Left lung (tissue), 10 donors: ENCODE data around the gene MROH2A. TPM values are rescaled to one million over a fixed set of nuclear protein-coding genes. Genes with fewer than 3 reads are reported as not detected.

Experiments used
- ATAC-seq: fragments of 200-7000 bp; cut with Tn5 transposase; one replicate; pipeline ENCODE4 v1.9.1; 2020; ENCODE audit warnings: moderate library complexity
- DNase-seq, 4 donors: peaks; one replicate each; pipeline ENCODE4 v3.0.0-alpha.2; 2013 to 2020
- H3K27ac ChIP-seq, 2 donors: fragments of 200-600 bp; sonication (generic) in 1 of 2; one replicate each; pipeline versions ENCODE4 v1.5.0 to v1.8.0; 2020 to 2021
- H3K27me3 ChIP-seq, 2 donors: fragments of 200-600 bp; sonication (generic) in 1 of 2; one replicate each; pipeline versions ENCODE4 v1.5.0 to v1.8.0; 2020 to 2021
- H3K36me3 ChIP-seq, 2 donors: fragments of 200-600 bp; sonication (generic) in 1 of 2; one replicate each; pipeline versions ENCODE4 v1.5.0 to v1.8.0; 2020 to 2021
- H3K4me1 ChIP-seq, 2 donors: fragments of 200-600 bp; one replicate each; pipeline ENCODE4 v1.8.0; 2021
- H3K4me3 ChIP-seq, 2 donors: fragments of 200-600 bp; sonication (generic) in 1 of 2; one replicate each; pipeline versions ENCODE4 v1.5.0 to v1.8.0; 2020 to 2021; ENCODE audit warnings: mild to moderate bottlenecking in 1 of 2
- H3K9me3 ChIP-seq, 2 donors: fragments of 200-600 bp; sonication (generic) in 1 of 2; one replicate each; pipeline versions ENCODE4 v1.5.0 to v1.8.0; 2020 to 2021
- intact Hi-C, 2 donors: fragments of 100-400 bp; cut with DNase I; formaldehyde crosslinking; loops; one replicate each; pipeline versions ENCODE4 v1.11.2 to v1.14.2; 2022
- polyA plus RNA-seq, 6 donors: library from polyadenylated mRNA; unstranded; fragments of 120-200 nt; gene quantifications; one replicate each; pipeline ENCODE4 v1.2.1, GENCODE V29; 2013; ENCODE audit not compliant: insufficient read length in 6 of 6
- total RNA-seq, 2 donors: library from RNA; stranded (reverse); fragmentation: NEBNext Ultra II Directional; extraction: Animal tissue kit (Norgen Biotek cat#: 25700); gene quantifications; one replicate each; pipeline ENCODE4 v1.2.1, GENCODE V29; 2021
- TF ChIP-seq, protein P1 (sequence below), 2 donors: fragments of 200-600 bp; sonication (generic) in 1 of 2; IDR thresholded peaks; one replicate each; pipeline versions ENCODE4 v1.5.0 to v1.8.0; 2021; ENCODE audit warnings: antibody characterized with exemption in 2 of 2
- donor health status: DM: no; HTN: yes; CAD: no.
- donor health status: DM: no; HTN: no; CAD: no.

MROH2A gene
- total and polyA plus RNA-seq, 8 donors: 0.27 to 0.77 (median 0.61) TPM; not detected in 1

DNA sequence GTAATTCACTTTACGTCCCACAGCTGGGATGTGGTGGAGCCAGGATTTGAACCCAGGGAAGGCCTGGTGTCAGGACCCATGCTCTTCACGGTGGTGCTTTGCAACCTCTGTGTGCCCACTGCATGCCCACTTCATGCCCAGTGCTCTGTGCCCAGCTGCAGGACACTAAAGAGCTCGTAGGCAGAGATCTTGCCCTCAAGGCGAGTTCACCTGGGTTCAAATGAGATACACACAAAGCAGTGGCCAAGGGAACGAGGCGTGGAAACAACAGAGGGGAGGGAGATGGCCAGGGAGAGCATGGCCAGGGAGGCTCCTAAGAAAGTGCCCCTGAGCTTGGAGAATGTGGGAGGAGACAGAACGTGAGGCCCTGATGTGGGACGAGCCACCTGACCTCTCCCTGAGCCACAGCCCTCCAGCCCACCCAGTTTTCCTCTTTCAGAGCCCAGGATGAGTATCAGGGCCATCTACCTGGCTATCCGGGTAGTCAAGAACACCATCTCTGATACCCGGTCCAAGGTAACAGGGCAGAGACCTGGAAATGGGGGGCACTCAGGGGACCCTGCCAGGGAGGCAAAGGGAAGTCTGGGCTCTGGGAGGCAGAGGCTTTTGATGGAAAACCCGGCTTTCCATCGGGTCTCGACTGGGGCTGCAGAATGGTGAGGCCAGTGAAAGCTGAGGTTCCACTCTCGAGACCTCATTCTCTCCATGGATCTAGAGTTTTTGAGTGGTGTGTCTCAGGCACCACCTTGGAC is 20.4 kb downstream of the MROH2A start:
- no peaks in the 10 kb centered on the region for H3K9me3 ChIP-seq
- H3K36me3 ChIP-seq: no peaks in the 10 kb centered on the region
- ATAC-seq (no peak), DNase-seq (no peak)
- peaks cover 0 to 6% of the 10 kb centered on the region in 2 donors for H3K27me3 ChIP-seq
- TF ChIP-seq, protein P1, sequence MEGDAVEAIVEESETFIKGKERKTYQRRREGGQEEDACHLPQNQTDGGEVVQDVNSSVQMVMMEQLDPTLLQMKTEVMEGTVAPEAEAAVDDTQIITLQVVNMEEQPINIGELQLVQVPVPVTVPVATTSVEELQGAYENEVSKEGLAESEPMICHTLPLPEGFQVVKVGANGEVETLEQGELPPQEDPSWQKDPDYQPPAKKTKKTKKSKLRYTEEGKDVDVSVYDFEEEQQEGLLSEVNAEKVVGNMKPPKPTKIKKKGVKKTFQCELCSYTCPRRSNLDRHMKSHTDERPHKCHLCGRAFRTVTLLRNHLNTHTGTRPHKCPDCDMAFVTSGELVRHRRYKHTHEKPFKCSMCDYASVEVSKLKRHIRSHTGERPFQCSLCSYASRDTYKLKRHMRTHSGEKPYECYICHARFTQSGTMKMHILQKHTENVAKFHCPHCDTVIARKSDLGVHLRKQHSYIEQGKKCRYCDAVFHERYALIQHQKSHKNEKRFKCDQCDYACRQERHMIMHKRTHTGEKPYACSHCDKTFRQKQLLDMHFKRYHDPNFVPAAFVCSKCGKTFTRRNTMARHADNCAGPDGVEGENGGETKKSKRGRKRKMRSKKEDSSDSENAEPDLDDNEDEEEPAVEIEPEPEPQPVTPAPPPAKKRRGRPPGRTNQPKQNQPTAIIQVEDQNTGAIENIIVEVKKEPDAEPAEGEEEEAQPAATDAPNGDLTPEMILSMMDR (IDR thresholded peaks at IDR 0.05): no peak
- intact Hi-C loops: no loop called here
- H3K27ac ChIP-seq: no peak overlapping the region
- no peak overlapping the region for H3K4me3 ChIP-seq
- no peaks in the 10 kb centered on the region for H3K4me1 ChIP-seq

DNA sequence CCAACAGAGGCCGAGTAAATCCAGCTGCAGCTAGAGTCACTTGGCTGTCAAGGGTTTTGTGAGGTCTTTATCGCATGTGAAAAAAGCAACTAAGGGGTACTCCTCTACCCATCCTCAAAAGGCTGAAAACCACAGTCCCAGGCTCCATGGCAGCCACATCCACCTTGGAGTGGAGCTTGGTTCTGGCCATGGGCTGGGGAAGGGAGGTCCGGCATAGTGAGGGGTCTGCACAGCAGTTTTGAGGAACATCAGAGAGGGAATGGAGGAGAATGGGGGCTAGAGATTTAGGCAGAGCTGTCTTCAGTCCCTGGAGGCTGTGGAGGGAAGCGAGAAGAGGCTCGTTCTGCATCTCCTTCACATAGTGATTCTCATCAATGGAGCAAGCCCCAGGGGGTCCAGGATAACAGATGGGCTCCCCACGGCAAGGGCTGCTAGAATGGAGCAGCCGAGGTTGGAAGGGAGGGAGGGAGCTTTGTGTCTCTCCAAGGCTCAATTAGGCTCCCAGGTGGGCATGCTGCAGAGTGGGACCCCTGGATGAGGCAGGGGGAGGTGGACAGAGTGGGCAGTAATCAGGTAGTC is 21.0 kb downstream of the MROH2A start:
- TF ChIP-seq, protein P1 (IDR thresholded peaks at IDR 0.05): no peak
- intact Hi-C loops: no loop called here
- DNase-seq (peak in 1 of 4 donors; percentile 17), ATAC-seq (no peak)
- no peaks in the 10 kb centered on the region for H3K9me3 ChIP-seq
- no peak overlapping the region for H3K4me3 ChIP-seq
- H3K4me1 ChIP-seq: no peaks in the 10 kb centered on the region
- no peak overlapping the region for H3K27ac ChIP-seq
- no peaks in the 10 kb centered on the region for H3K27me3 ChIP-seq
- H3K36me3 ChIP-seq: no peaks in the 10 kb centered on the region

DNA sequence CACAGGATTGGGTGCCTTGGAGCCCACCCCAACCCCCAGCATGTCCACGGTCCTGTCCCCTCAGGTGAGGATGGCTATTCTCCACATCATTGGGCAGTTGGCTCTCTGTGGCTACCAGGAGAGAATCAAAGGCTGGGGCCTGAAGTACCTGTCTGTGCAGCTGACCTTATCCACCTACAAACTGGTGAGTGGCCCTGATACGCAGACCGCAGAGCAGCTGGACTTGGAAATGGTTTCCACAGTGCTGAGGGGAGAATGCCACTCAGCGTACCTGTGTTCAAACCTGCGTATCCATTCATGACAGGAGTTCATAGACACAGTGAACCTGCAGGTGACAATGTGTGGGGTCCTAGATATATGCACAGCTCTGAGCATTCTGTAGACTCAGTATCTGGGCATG is 21.6 kb downstream of the MROH2A start:
- Histone ChIP-seq H3K4me3 (no peak overlapping the region), H3K27me3 (no peaks in the 10 kb centered on the region), H3K4me1 (no peaks in the 10 kb centered on the region), H3K27ac (no peak overlapping the region), H3K36me3 (no peaks in the 10 kb centered on the region), H3K9me3 (no peaks in the 10 kb centered on the region)
- TF ChIP-seq, protein P1 (IDR thresholded peaks at IDR 0.05): no peak
- no peak for DNase-seq
- no peak for ATAC-seq
- intact Hi-C loops: no loop called here

DNA sequence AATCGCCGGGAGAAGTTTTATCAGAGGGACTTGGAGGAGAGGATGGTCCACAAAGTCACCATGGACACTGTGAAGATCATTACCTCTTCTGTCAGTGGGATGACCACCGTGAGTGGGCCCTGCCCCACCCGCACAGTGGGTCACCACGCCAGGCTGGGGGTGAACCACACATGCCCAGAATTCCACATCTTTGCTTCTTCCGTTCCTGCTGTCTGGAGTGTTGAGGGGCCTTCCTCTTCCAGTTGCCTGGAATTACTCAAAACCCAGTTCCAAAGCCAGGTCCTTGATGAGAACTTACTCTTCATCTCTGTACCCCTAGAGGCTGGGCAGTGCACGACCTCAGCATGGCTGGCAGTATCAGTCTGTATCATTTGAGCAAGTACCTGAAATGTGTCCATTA is 22.1 kb downstream of the MROH2A start:
- Histone ChIP-seq H3K27ac (no peak overlapping the region), H3K4me1 (no peaks in the 10 kb centered on the region), H3K27me3 (no peaks in the 10 kb centered on the region), H3K36me3 (no peaks in the 10 kb centered on the region), H3K9me3 (no peaks in the 10 kb centered on the region), H3K4me3 (no peak overlapping the region)
- intact Hi-C loops: no loop called here
- DNase-seq (peak in 1 of 4 donors; percentile 29), ATAC-seq (no peak)
- TF ChIP-seq, protein P1 (IDR thresholded peaks at IDR 0.05): no peak

DNA sequence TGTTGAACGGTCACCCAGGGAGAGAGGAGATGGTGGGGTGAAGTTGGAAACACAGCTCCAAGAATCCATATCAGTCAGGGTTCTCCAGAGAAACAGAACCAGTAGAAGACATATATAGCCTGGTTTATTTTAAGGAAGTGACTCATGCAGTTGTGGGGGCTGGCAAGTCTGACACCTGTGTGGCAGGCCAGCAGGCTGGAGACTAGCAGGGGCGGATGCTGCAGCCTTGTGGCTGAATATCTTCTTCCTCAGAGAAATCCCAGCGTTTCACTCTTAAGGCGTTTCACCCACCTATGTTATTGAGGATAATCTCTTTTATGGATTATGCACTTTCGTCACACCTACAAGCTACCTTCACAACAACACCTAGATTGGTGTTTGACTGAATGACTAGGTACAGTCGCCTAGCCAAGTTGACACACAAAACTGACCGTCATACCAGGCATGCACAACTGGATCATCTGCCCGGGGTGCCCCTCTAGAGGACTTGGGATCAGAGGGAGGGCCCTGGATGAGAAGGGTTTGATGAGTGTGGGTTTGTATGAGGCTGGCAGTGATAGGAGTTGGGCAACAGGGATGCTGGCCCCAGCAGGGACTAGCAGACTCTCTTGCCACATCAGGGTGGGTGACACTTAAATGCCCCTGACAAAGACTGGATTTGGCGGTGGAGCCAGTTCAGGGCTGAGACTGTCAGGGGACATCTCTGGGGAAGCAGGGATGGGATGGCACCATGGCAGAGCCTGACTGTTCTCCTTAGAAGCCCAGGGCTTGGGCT is 23.4 kb downstream of the MROH2A start:
- intact Hi-C loops: no loop called here
- no peak overlapping the region for H3K27ac ChIP-seq
- no peaks in the 10 kb centered on the region for H3K36me3 ChIP-seq
- TF ChIP-seq, protein P1 (IDR thresholded peaks at IDR 0.05): no peak
- DNase-seq: no peak
- no peaks in the 10 kb centered on the region for H3K27me3 ChIP-seq
- H3K4me1 ChIP-seq: no peaks in the 10 kb centered on the region
- no peaks in the 10 kb centered on the region for H3K9me3 ChIP-seq
- no peak for ATAC-seq
- no peak overlapping the region for H3K4me3 ChIP-seq
